ENCODE data around the gene DHRS7C.
A peak's percentile ranks its signal among the peaks of the same experiment; 100 is the strongest.

DHRS7C gene

GRCh38 chr17:9766970-9767369, 24.4 kb downstream of the DHRS7C start:
- no peak for DNase-seq (ENCODE audit: low read depth)

GRCh38 chr17:9765322-9765721, 26.1 kb downstream of the DHRS7C start:
- DNase-seq (ENCODE audit: low read depth): no peak

GRCh38 chr17:9763643-9764042, 27.7 kb downstream of the DHRS7C start:
- DNase-seq (ENCODE audit: low read depth): no peak

- no peak for DNase-seq (ENCODE audit: low read depth)
Observed at GRCh38 chr17:9760266-9760665, 31.1 kb downstream of the DHRS7C start.

GRCh38 chr17:9755083-9755482, 36.3 kb downstream of the DHRS7C start:
- DNase-seq (ENCODE audit: low read depth): no peak

- no peak for DNase-seq (ENCODE audit: low read depth)
Observed at GRCh38 chr17:9750524-9750923, 40.9 kb downstream of the DHRS7C start.

- DNase-seq (ENCODE audit: low read depth): peak; percentile 34
Observed at GRCh38 chr17:9729735-9730420, 61.5 kb downstream of the DHRS7C start.

GRCh38 chr17:9729034-9729650, 62.2 kb downstream of the DHRS7C start:
- DNase-seq (ENCODE audit: low read depth): peak; percentile 50

GRCh38 chr17:9728564-9728963, 62.8 kb downstream of the DHRS7C start:
- DNase-seq (ENCODE audit: low read depth): no peak

GRCh38 chr17:9728005-9728404, 63.4 kb downstream of the DHRS7C start:
- no peak for DNase-seq (ENCODE audit: low read depth)

- DNase-seq (ENCODE audit: low read depth): no peak
Observed at GRCh38 chr17:9726291-9726690, 65.1 kb downstream of the DHRS7C start.

GRCh38 chr17:9725575-9725974, 65.8 kb downstream of the DHRS7C start:
- no peak for DNase-seq (ENCODE audit: low read depth)

Measured in amniotic epithelial cell (primary cell).